CD4-positive, alpha-beta T cell (primary cell): Measurements from ENCODE around the gene NUP133. TPM values are rescaled to one million over a fixed set of nuclear protein-coding genes. Genes with fewer than 3 reads are reported as not detected.

Source experiments
- ATAC-seq: fragments of 200-7000 bp; cut with Tn5 transposase; one replicate; pipeline ENCODE4 v1.10.0; 2022; ENCODE audit warnings: mild to moderate bottlenecking; ENCODE audit not compliant: poor library complexity
- CTCF ChIA-PET: fragments of 350-600 bp; sonication (Branson Sonifier 250); formaldehyde crosslinking; loops from one replicate; lab custom pipeline; 2021; ENCODE audit warnings: antibody characterized with exemption, inconsistent platforms; lab: Charles Lee
- POLR2A ChIA-PET: fragments of 350-600 bp; sonication (Branson Sonifier 250); formaldehyde crosslinking; loops from one replicate; lab custom pipeline; 2021; ENCODE audit warnings: antibody characterized with exemption, inconsistent platforms; lab: Charles Lee
- DNase-seq, 14 experiments: peaks; one replicate each; pipeline ENCODE4 v3.0.0-alpha.2; 2013 to 2020; ENCODE audit warnings: mixed read lengths in 2 of 14
- H3K27ac ChIP-seq, 2 donors: one replicate each; pipeline versions ENCODE4 v1.5.1 to v1.7.0; 2013; ENCODE audit warnings: low read length in 2 of 2, low read depth in 1 of 2, mild to moderate bottlenecking in 1 of 2
- H3K27me3 ChIP-seq, 2 experiments: 1 replicate in 1 of 2; 2 replicates in 1 of 2; pipeline versions ENCODE4 v1.6.1 to v1.7.0; 2013; ENCODE audit warnings: low read length in 2 of 2, control low read depth in 1 of 2, mild to moderate bottlenecking in 1 of 2, moderate library complexity in 1 of 2; ENCODE audit not compliant: insufficient read depth in 2 of 2, control insufficient read depth in 1 of 2
- H3K36me3 ChIP-seq: one replicate; pipeline ENCODE4 v1.6.1; 2013; ENCODE audit warnings: low read length, control low read depth; ENCODE audit not compliant: insufficient read depth
- H3K4me1 ChIP-seq: one replicate; pipeline ENCODE4 v1.6.1; 2013; ENCODE audit warnings: low read length, control low read depth; ENCODE audit not compliant: insufficient read depth
- H3K4me3 ChIP-seq: one replicate; pipeline ENCODE4 v1.5.1; 2013; ENCODE audit warnings: mild to moderate bottlenecking, low read length, moderate library complexity
- H3K9me3 ChIP-seq, 2 experiments: 1 replicate in 1 of 2; 2 replicates in 1 of 2; pipeline versions ENCODE4 v1.6.1 to v1.7.0; 2013; ENCODE audit warnings: low read length in 2 of 2, mild to moderate bottlenecking in 2 of 2, control low read depth in 1 of 2, moderate library complexity in 1 of 2; ENCODE audit not compliant: control insufficient read depth in 1 of 2, insufficient read depth in 1 of 2
- H3K27ac Mint-ChIP-seq: one replicate; pipeline ENCODE4 v1.8.0; 2020; ENCODE audit warnings: mixed read lengths
- H3K27me3 Mint-ChIP-seq: one replicate; pipeline ENCODE4 v1.8.0; 2021; ENCODE audit warnings: mixed read lengths
- H3K36me3 Mint-ChIP-seq: one replicate; pipeline ENCODE4 v1.8.0; 2021; ENCODE audit warnings: low read depth, mixed read lengths
- H3K4me1 Mint-ChIP-seq: one replicate; pipeline ENCODE4 v1.8.0; 2021; ENCODE audit warnings: low read depth, mixed read lengths
- H3K4me3 Mint-ChIP-seq: one replicate; pipeline ENCODE4 v1.8.0; 2020; ENCODE audit warnings: mild to moderate bottlenecking, mixed read lengths
- H3K9me3 Mint-ChIP-seq: one replicate; pipeline ENCODE4 v1.8.0; 2020; ENCODE audit warnings: mixed read lengths
- CTCF ChIP-seq: fragments of 200-600 bp; IDR thresholded peaks from one replicate; pipeline ENCODE4 v1.8.0; 2022; ENCODE audit warnings: antibody characterized with exemption, mild to moderate bottlenecking
- intact Hi-C, 2 experiments: fragments of 100-400 bp; cut with DNase I in 1 of 2; cut with micrococcal nuclease in 1 of 2; formaldehyde crosslinking; loops; one replicate each; pipeline versions ENCODE4 v1.15.1 to v1.9.0; 2023 to 2025; cut with DNase I, micrococcal nuclease
- total RNA-seq, 174 experiments: library from RNA in 2 of 174; stranded (reverse) in 2 of 174; gene quantifications; one replicate each; pipeline ENCODE4 v1.2.3 and lab custom pipeline; 2021 to 2026

The NUP133 gene
- total RNA-seq, 2 experiments from 2014 or later = 42.0 to 45.3 TPM

- H3K27ac ChIP-seq = no peak overlapping the region
- no peaks in the 10 kb centered on the region for H3K9me3 ChIP-seq
- no peaks in the 10 kb centered on the region for H3K4me1 ChIP-seq
- ChIA-PET POLR2A (no interaction called here), CTCF (no interaction called here)
- no peaks in the 10 kb centered on the region for H3K27me3 Mint-ChIP-seq
- H3K4me3 Mint-ChIP-seq = no peak overlapping the region
- H3K9me3 Mint-ChIP-seq = no peaks in the 10 kb centered on the region
- no peak overlapping the region for H3K4me3 ChIP-seq
- H3K27ac Mint-ChIP-seq = no peak overlapping the region
- no peaks in the 10 kb centered on the region for H3K27me3 ChIP-seq
- DNase-seq (no peak), ATAC-seq (no peak)
- TF ChIP-seq CTCF = no peak
- peaks cover 81% of the 10 kb centered on the region for H3K36me3 Mint-ChIP-seq
- H3K4me1 Mint-ChIP-seq = no peaks in the 10 kb centered on the region
- H3K36me3 ChIP-seq = peaks cover 51% of the 10 kb centered on the region
- intact Hi-C loops = no loop called here
Observed at GRCh38 chr1:229529639-229530038, 21.5 kb upstream of the NUP133 start.

GRCh38 chr1:229526695-229527094 is 18.6 kb upstream of the NUP133 start:
- ATAC-seq = no peak
- H3K27me3 ChIP-seq = no peaks in the 10 kb centered on the region
- CTCF ChIA-PET = interaction anchor here (0.6 to 2.2 kb wide), 3 partner anchors 9 to 39 kb away, joined by 3 to 7 read pairs (median 3); no protein-coding TSS in a partner anchor
- DNase-seq = no peak
- H3K9me3 ChIP-seq = no peaks in the 10 kb centered on the region
- peaks cover 74% of the 10 kb centered on the region for H3K36me3 Mint-ChIP-seq
- intact Hi-C loops = no loop called here
- H3K4me1 Mint-ChIP-seq = no peaks in the 10 kb centered on the region
- H3K27ac ChIP-seq = no peak overlapping the region
- H3K4me3 Mint-ChIP-seq = no peak overlapping the region
- no peaks in the 10 kb centered on the region for H3K9me3 Mint-ChIP-seq
- no peaks in the 10 kb centered on the region for H3K4me1 ChIP-seq
- no peaks in the 10 kb centered on the region for H3K27me3 Mint-ChIP-seq
- H3K4me3 ChIP-seq = no peak overlapping the region
- no peak for TF ChIP-seq CTCF
- POLR2A ChIA-PET = interaction anchor here (0.5 kb wide), 1 partner anchor 80 kb away, joined by 3 read pairs; no protein-coding TSS in a partner anchor
- H3K27ac Mint-ChIP-seq = no peak overlapping the region
- peaks cover 52% of the 10 kb centered on the region for H3K36me3 ChIP-seq

GRCh38 chr1:229523052-229523451 is 14.9 kb upstream of the NUP133 start:
- Mint-ChIP-seq H3K36me3 (peaks cover 67% of the 10 kb centered on the region), H3K9me3 (no peaks in the 10 kb centered on the region), H3K4me3 (no peak overlapping the region), H3K27ac (no peak overlapping the region), H3K4me1 (no peaks in the 10 kb centered on the region), H3K27me3 (no peaks in the 10 kb centered on the region)
- ATAC-seq (no peak), DNase-seq (no peak)
- H3K4me1 ChIP-seq = no peaks in the 10 kb centered on the region
- H3K36me3 ChIP-seq = peaks cover 37% of the 10 kb centered on the region
- CTCF ChIA-PET = no interaction called here
- TF ChIP-seq CTCF = no peak
- H3K27ac ChIP-seq = no peak overlapping the region
- no peak overlapping the region for H3K4me3 ChIP-seq
- POLR2A ChIA-PET = no interaction called here
- H3K9me3 ChIP-seq = no peaks in the 10 kb centered on the region
- no peaks in the 10 kb centered on the region for H3K27me3 ChIP-seq
- intact Hi-C loops = no loop called here
